Measurements from ENCODE around the gene RBP2.

The RBP2 gene

GRCh38 chr3:139463466-139463865, 12.8 kb downstream of the RBP2 start:
- no peaks in the 10 kb centered on the region for H3K4me1 ChIP-seq (ENCODE audit: control insufficient read depth, insufficient read depth, low read length)
- WGBS, 2 experiments, result 80 to 85% methylated on average over 3 of the region's 3 CpGs
- H3K36me3 ChIP-seq (ENCODE audit: control insufficient read depth, insufficient read depth, low read length), result no peaks in the 10 kb centered on the region
- H3K27ac ChIP-seq (ENCODE audit: insufficient read depth, low read depth, low read length, poor library complexity, severe bottlenecking), result no peak overlapping the region
- H3K4me3 ChIP-seq (ENCODE audit: insufficient read depth, low read depth, low read length), result no peak overlapping the region
- no peaks in the 10 kb centered on the region for H3K27me3 ChIP-seq (ENCODE audit: control insufficient read depth, insufficient read depth, low read length, poor library complexity, severe bottlenecking)
- no peaks in the 10 kb centered on the region for H3K9me3 ChIP-seq (ENCODE audit: control insufficient read depth, low read length)

- no peak overlapping the region for H3K27ac ChIP-seq (ENCODE audit: insufficient read depth, low read depth, low read length, poor library complexity, severe bottlenecking)
- H3K4me3 ChIP-seq (ENCODE audit: insufficient read depth, low read depth, low read length), result no peak overlapping the region
- no peaks in the 10 kb centered on the region for H3K4me1 ChIP-seq (ENCODE audit: control insufficient read depth, insufficient read depth, low read length)
- no peaks in the 10 kb centered on the region for H3K27me3 ChIP-seq (ENCODE audit: control insufficient read depth, insufficient read depth, low read length, poor library complexity, severe bottlenecking)
- H3K9me3 ChIP-seq (ENCODE audit: control insufficient read depth, low read length), result no peaks in the 10 kb centered on the region
- no peaks in the 10 kb centered on the region for H3K36me3 ChIP-seq (ENCODE audit: control insufficient read depth, insufficient read depth, low read length)
- WGBS, 2 experiments, result 89 to 90% methylated on average over 2 of the region's 2 CpGs
These were observed 15.8 kb downstream of the RBP2 start for GRCh38 chr3:139460529-139460928.

GRCh38 chr3:139460076-139460475, 16.2 kb downstream of the RBP2 start:
- Histone ChIP-seq H3K27ac (ENCODE audit: insufficient read depth, low read depth, low read length, poor library complexity, severe bottlenecking) (no peak overlapping the region), H3K4me1 (ENCODE audit: control insufficient read depth, insufficient read depth, low read length) (no peaks in the 10 kb centered on the region), H3K27me3 (ENCODE audit: control insufficient read depth, insufficient read depth, low read length, poor library complexity, severe bottlenecking) (no peaks in the 10 kb centered on the region), H3K4me3 (ENCODE audit: insufficient read depth, low read depth, low read length) (no peak overlapping the region), H3K9me3 (ENCODE audit: control insufficient read depth, low read length) (no peaks in the 10 kb centered on the region), H3K36me3 (ENCODE audit: control insufficient read depth, insufficient read depth, low read length) (no peaks in the 10 kb centered on the region)

GRCh38 chr3:139458348-139458747, 18.0 kb downstream of the RBP2 start:
- Histone ChIP-seq H3K4me1 (ENCODE audit: control insufficient read depth, insufficient read depth, low read length) (no peaks in the 10 kb centered on the region), H3K27me3 (ENCODE audit: control insufficient read depth, insufficient read depth, low read length, poor library complexity, severe bottlenecking) (no peaks in the 10 kb centered on the region), H3K9me3 (ENCODE audit: control insufficient read depth, low read length) (no peaks in the 10 kb centered on the region), H3K4me3 (ENCODE audit: insufficient read depth, low read depth, low read length) (no peak overlapping the region), H3K36me3 (ENCODE audit: control insufficient read depth, insufficient read depth, low read length) (no peaks in the 10 kb centered on the region), H3K27ac (ENCODE audit: insufficient read depth, low read depth, low read length, poor library complexity, severe bottlenecking) (no peak overlapping the region)
- 82 to 87% methylated on average over 6 to 7 of the region's 7 CpGs for WGBS, 2 experiments

GRCh38 chr3:139457066-139457465, 19.2 kb downstream of the RBP2 start:
- WGBS, 2 experiments, result 83 to 90% methylated on average over 3 of the region's 3 CpGs
- H3K27me3 ChIP-seq (ENCODE audit: control insufficient read depth, insufficient read depth, low read length, poor library complexity, severe bottlenecking), result no peaks in the 10 kb centered on the region
- H3K4me1 ChIP-seq (ENCODE audit: control insufficient read depth, insufficient read depth, low read length), result no peaks in the 10 kb centered on the region
- no peaks in the 10 kb centered on the region for H3K36me3 ChIP-seq (ENCODE audit: control insufficient read depth, insufficient read depth, low read length)
- H3K9me3 ChIP-seq (ENCODE audit: control insufficient read depth, low read length), result no peaks in the 10 kb centered on the region
- H3K27ac ChIP-seq (ENCODE audit: insufficient read depth, low read depth, low read length, poor library complexity, severe bottlenecking), result no peak overlapping the region
- no peak overlapping the region for H3K4me3 ChIP-seq (ENCODE audit: insufficient read depth, low read depth, low read length)

GRCh38 chr3:139456386-139456785, 19.9 kb downstream of the RBP2 start:
- Histone ChIP-seq H3K36me3 (ENCODE audit: control insufficient read depth, insufficient read depth, low read length) (no peaks in the 10 kb centered on the region), H3K9me3 (ENCODE audit: control insufficient read depth, low read length) (no peaks in the 10 kb centered on the region), H3K4me1 (ENCODE audit: control insufficient read depth, insufficient read depth, low read length) (no peaks in the 10 kb centered on the region), H3K27ac (ENCODE audit: insufficient read depth, low read depth, low read length, poor library complexity, severe bottlenecking) (no peak overlapping the region), H3K27me3 (ENCODE audit: control insufficient read depth, insufficient read depth, low read length, poor library complexity, severe bottlenecking) (no peaks in the 10 kb centered on the region), H3K4me3 (ENCODE audit: insufficient read depth, low read depth, low read length) (no peak overlapping the region)
- WGBS, 2 experiments, result 86 to 89% methylated on average over 4 of the region's 4 CpGs

- 87 to 90% methylated on average over 3 of the region's 3 CpGs for WGBS, 2 experiments
- Histone ChIP-seq H3K36me3 (ENCODE audit: control insufficient read depth, insufficient read depth, low read length) (no peaks in the 10 kb centered on the region), H3K4me3 (ENCODE audit: insufficient read depth, low read depth, low read length) (no peak overlapping the region), H3K27ac (ENCODE audit: insufficient read depth, low read depth, low read length, poor library complexity, severe bottlenecking) (no peak overlapping the region), H3K9me3 (ENCODE audit: control insufficient read depth, low read length) (no peaks in the 10 kb centered on the region), H3K4me1 (ENCODE audit: control insufficient read depth, insufficient read depth, low read length) (no peaks in the 10 kb centered on the region), H3K27me3 (ENCODE audit: control insufficient read depth, insufficient read depth, low read length, poor library complexity, severe bottlenecking) (no peaks in the 10 kb centered on the region)
These were observed 20.5 kb downstream of the RBP2 start for GRCh38 chr3:139455855-139456254.

GRCh38 chr3:139455206-139455605, 21.1 kb downstream of the RBP2 start:
- H3K4me1 ChIP-seq (ENCODE audit: control insufficient read depth, insufficient read depth, low read length), result no peaks in the 10 kb centered on the region
- 57% methylated on average over 1 of the region's 1 CpG for WGBS, 2 experiments
- H3K4me3 ChIP-seq (ENCODE audit: insufficient read depth, low read depth, low read length), result no peak overlapping the region
- no peaks in the 10 kb centered on the region for H3K36me3 ChIP-seq (ENCODE audit: control insufficient read depth, insufficient read depth, low read length)
- H3K9me3 ChIP-seq (ENCODE audit: control insufficient read depth, low read length), result no peaks in the 10 kb centered on the region
- no peak overlapping the region for H3K27ac ChIP-seq (ENCODE audit: insufficient read depth, low read depth, low read length, poor library complexity, severe bottlenecking)
- H3K27me3 ChIP-seq (ENCODE audit: control insufficient read depth, insufficient read depth, low read length, poor library complexity, severe bottlenecking), result no peaks in the 10 kb centered on the region

- H3K4me1 ChIP-seq (ENCODE audit: control insufficient read depth, insufficient read depth, low read length), result no peaks in the 10 kb centered on the region
- H3K4me3 ChIP-seq (ENCODE audit: insufficient read depth, low read depth, low read length), result no peak overlapping the region
- H3K36me3 ChIP-seq (ENCODE audit: control insufficient read depth, insufficient read depth, low read length), result no peaks in the 10 kb centered on the region
- no peaks in the 10 kb centered on the region for H3K9me3 ChIP-seq (ENCODE audit: control insufficient read depth, low read length)
- H3K27ac ChIP-seq (ENCODE audit: insufficient read depth, low read depth, low read length, poor library complexity, severe bottlenecking), result no peak overlapping the region
- 80 to 89% methylated on average over 2 of the region's 2 CpGs for WGBS, 2 experiments
- H3K27me3 ChIP-seq (ENCODE audit: control insufficient read depth, insufficient read depth, low read length, poor library complexity, severe bottlenecking), result no peaks in the 10 kb centered on the region
These were observed 22.0 kb downstream of the RBP2 start for GRCh38 chr3:139454346-139454745.

GRCh38 chr3:139450159-139450558, 26.2 kb downstream of the RBP2 start:
- no peaks in the 10 kb centered on the region for H3K4me1 ChIP-seq (ENCODE audit: control insufficient read depth, insufficient read depth, low read length)
- no peak overlapping the region for H3K4me3 ChIP-seq (ENCODE audit: insufficient read depth, low read depth, low read length)
- H3K27ac ChIP-seq (ENCODE audit: insufficient read depth, low read depth, low read length, poor library complexity, severe bottlenecking), result no peak overlapping the region
- no peaks in the 10 kb centered on the region for H3K27me3 ChIP-seq (ENCODE audit: control insufficient read depth, insufficient read depth, low read length, poor library complexity, severe bottlenecking)
- no peaks in the 10 kb centered on the region for H3K36me3 ChIP-seq (ENCODE audit: control insufficient read depth, insufficient read depth, low read length)
- no peaks in the 10 kb centered on the region for H3K9me3 ChIP-seq (ENCODE audit: control insufficient read depth, low read length)

GRCh38 chr3:139449566-139449965, 26.8 kb downstream of the RBP2 start:
- 95 to 96% methylated on average over 5 of the region's 5 CpGs for WGBS, 2 experiments
- Histone ChIP-seq H3K36me3 (ENCODE audit: control insufficient read depth, insufficient read depth, low read length) (no peaks in the 10 kb centered on the region), H3K4me3 (ENCODE audit: insufficient read depth, low read depth, low read length) (no peak overlapping the region), H3K4me1 (ENCODE audit: control insufficient read depth, insufficient read depth, low read length) (no peaks in the 10 kb centered on the region), H3K27me3 (ENCODE audit: control insufficient read depth, insufficient read depth, low read length, poor library complexity, severe bottlenecking) (no peaks in the 10 kb centered on the region), H3K9me3 (ENCODE audit: control insufficient read depth, low read length) (no peaks in the 10 kb centered on the region), H3K27ac (ENCODE audit: insufficient read depth, low read depth, low read length, poor library complexity, severe bottlenecking) (no peak overlapping the region)
